ENCODE data around the gene NIP7. TPM values are rescaled to one million over a fixed set of nuclear protein-coding genes. Genes with fewer than 3 reads are reported as not detected.
A peak's percentile ranks its signal among the peaks of the same experiment; 100 is the strongest.

NIP7 gene
- total and polyA plus RNA-seq, 9 of the 15 experiments (the other 6 are each of a cell fraction or from before 2014, with no cell fraction given): 28.9 to 85.5 (median 72.5) TPM

- TF ChIP-seq ZNF407 (IDR thresholded peaks at IDR 0.05; ENCODE audit: low read depth) (no peak), CREM (IDR thresholded peaks at IDR 0.05; ENCODE audit: low read depth) (peak; percentile 97), EWSR1 (IDR thresholded peaks at IDR 0.05; ENCODE audit: borderline replicate concordance, low read depth, partially characterized antibody) (no peak), FOXJ2 (tag; IDR thresholded peaks at IDR 0.05) (no peak; the same call in 1 of the 2 replicates), E2F4 (CRISPR knock-in tag; IDR thresholded peaks at IDR 0.05; ENCODE audit: low read depth) (no peak), C11orf30 (IDR thresholded peaks at IDR 0.05; ENCODE audit: low read depth) (peak; percentile 97), EHMT2 (IDR thresholded peaks at IDR 0.05) (no peak), ZC3H4 (CRISPR knock-in tag; IDR thresholded peaks at IDR 0.05; ENCODE audit: borderline replicate concordance) (no peak), NONO (IDR thresholded peaks at IDR 0.05; ENCODE audit: low read depth in 2 of 2, low read length in 1 of 2) (peak; percentile 41 to 50; a peak in 1 of 4 replicates)
- TF ChIP-seq, protein P1, sequence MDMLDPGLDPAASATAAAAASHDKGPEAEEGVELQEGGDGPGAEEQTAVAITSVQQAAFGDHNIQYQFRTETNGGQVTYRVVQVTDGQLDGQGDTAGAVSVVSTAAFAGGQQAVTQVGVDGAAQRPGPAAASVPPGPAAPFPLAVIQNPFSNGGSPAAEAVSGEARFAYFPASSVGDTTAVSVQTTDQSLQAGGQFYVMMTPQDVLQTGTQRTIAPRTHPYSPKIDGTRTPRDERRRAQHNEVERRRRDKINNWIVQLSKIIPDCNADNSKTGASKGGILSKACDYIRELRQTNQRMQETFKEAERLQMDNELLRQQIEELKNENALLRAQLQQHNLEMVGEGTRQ (CRISPR knock-in tag; IDR thresholded peaks at IDR 0.05): no peak
- TF ChIP-seq, protein P2, sequence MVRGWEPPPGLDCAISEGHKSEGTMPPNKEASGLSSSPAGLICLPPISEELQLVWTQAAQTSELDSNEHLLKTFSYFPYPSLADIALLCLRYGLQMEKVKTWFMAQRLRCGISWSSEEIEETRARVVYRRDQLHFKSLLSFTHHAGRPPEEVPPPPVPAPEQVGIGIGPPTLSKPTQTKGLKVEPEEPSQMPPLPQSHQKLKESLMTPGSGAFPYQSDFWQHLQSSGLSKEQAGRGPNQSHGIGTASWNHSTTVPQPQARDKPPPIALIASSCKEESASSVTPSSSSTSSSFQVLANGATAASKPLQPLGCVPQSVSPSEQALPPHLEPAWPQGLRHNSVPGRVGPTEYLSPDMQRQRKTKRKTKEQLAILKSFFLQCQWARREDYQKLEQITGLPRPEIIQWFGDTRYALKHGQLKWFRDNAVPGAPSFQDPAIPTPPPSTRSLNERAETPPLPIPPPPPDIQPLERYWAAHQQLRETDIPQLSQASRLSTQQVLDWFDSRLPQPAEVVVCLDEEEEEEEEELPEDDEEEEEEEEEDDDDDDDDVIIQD (CRISPR knock-in tag; IDR thresholded peaks at IDR 0.05): no peak
- TF ChIP-seq, protein P3, sequence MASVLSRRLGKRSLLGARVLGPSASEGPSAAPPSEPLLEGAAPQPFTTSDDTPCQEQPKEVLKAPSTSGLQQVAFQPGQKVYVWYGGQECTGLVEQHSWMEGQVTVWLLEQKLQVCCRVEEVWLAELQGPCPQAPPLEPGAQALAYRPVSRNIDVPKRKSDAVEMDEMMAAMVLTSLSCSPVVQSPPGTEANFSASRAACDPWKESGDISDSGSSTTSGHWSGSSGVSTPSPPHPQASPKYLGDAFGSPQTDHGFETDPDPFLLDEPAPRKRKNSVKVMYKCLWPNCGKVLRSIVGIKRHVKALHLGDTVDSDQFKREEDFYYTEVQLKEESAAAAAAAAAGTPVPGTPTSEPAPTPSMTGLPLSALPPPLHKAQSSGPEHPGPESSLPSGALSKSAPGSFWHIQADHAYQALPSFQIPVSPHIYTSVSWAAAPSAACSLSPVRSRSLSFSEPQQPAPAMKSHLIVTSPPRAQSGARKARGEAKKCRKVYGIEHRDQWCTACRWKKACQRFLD (CRISPR knock-in tag; IDR thresholded peaks at IDR 0.05): no peak
Observed at GRCh38 chr16:69339289-69340094, at the start of gene NIP7, which contains the start of gene COG8 (continued).

Data from K562 (cell line).